Calu3 (cell line): Measurements from ENCODE around the gene PUDP. TPM values are rescaled to one million over a fixed set of nuclear protein-coding genes. Genes with fewer than 3 reads are reported as not detected.
"Not testable (repeated sequence)": the region's sequence is repeated elsewhere in the genome, so short reads cannot be mapped to it uniquely, and the experiment has no call there.

ENCODE experiments used
- BruUV-seq: library from RNA; stranded (reverse); fragments of 400-500 nt; replicated peaks from 2 replicates; lab custom pipeline; 2021; lab: Mats Ljungman, UMichigan
- CTCF ChIA-PET: fragments of 300-600 bp; sonication (Branson Sonifier 250); formaldehyde crosslinking; loops from one replicate; lab custom pipeline; 2022; ENCODE audit warnings: antibody characterized with exemption; lab: Charles Lee
- DNase-seq: peaks from one replicate; pipeline ENCODE4 v3.0.0; 2022
- H3K27ac Mint-ChIP-seq: one replicate; pipeline ENCODE4 v1.8.0; 2022; ENCODE audit warnings: mixed read lengths; ENCODE audit not compliant: unreplicated experiment
- H3K27me3 Mint-ChIP-seq: one replicate; pipeline ENCODE4 v1.8.0; 2022; ENCODE audit warnings: mixed read lengths; ENCODE audit not compliant: unreplicated experiment
- H3K36me3 Mint-ChIP-seq: one replicate; pipeline ENCODE4 v1.8.0; 2022; ENCODE audit warnings: mild to moderate bottlenecking, moderate library complexity, mixed read lengths; ENCODE audit not compliant: insufficient read depth, unreplicated experiment
- H3K4me1 Mint-ChIP-seq: one replicate; pipeline ENCODE4 v1.8.0; 2022; ENCODE audit warnings: mild to moderate bottlenecking, low read depth, mixed read lengths; ENCODE audit not compliant: unreplicated experiment
- H3K4me3 Mint-ChIP-seq: one replicate; pipeline ENCODE4 v1.8.0; 2022; ENCODE audit warnings: mild to moderate bottlenecking, low read depth, moderate library complexity, mixed read lengths; ENCODE audit not compliant: unreplicated experiment
- H3K9me3 Mint-ChIP-seq: one replicate; pipeline ENCODE4 v1.8.0; 2022; ENCODE audit warnings: low read depth, mixed read lengths; ENCODE audit not compliant: unreplicated experiment
- CTCF ChIP-seq: fragments of 200-600 bp; IDR thresholded peaks from one replicate; pipeline ENCODE4 v1.8.0; 2022; ENCODE audit warnings: antibody characterized with exemption; ENCODE audit not compliant: unreplicated experiment
- intact Hi-C: fragments of 100-400 bp; cut with micrococcal nuclease; formaldehyde crosslinking; loops from one replicate; pipeline ENCODE4 v1.10.0; 2022; ENCODE audit not compliant: unreplicated experiment
- total RNA-seq: library from RNA; stranded (reverse); gene quantifications from 2 replicates; pipeline ENCODE4 v1.2.3, GENCODE V29; 2022

The PUDP gene
- total RNA-seq, 1 experiment from 2014 or later, result 30.6 TPM

DNA sequence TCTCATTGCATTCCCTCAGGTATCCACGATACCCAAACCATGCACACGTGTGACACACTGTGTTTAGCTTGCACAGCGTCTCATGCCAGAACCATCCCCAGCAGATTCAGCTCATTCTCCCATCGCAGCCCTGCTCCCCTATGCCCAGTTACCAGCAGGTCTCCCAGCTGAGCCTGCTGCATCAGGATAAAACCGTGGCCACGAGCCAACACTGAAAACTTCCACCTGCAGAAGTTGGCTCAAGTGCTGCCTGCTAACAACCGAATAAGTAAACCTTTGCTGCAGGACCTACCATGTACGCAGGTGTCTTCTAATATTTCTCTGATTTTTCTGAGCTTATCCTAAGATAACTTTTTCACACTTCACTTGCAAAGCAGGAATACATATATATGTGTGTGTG lies 120.9 kb downstream of the PUDP start:
- Mint-ChIP-seq H3K4me1 (no peaks in the 10 kb centered on the region), H3K36me3 (no peaks in the 10 kb centered on the region), H3K4me3 (no peak overlapping the region), H3K27ac (no peak overlapping the region), H3K9me3 (peaks cover 2% of the 10 kb centered on the region), H3K27me3 (no peaks in the 10 kb centered on the region)
- no TSS peak for BruUV-seq
- no peak for TF ChIP-seq CTCF
- CTCF ChIA-PET, result no interaction called here
- DNase-seq, result no peak
- intact Hi-C loops, result no loop called here

DNA sequence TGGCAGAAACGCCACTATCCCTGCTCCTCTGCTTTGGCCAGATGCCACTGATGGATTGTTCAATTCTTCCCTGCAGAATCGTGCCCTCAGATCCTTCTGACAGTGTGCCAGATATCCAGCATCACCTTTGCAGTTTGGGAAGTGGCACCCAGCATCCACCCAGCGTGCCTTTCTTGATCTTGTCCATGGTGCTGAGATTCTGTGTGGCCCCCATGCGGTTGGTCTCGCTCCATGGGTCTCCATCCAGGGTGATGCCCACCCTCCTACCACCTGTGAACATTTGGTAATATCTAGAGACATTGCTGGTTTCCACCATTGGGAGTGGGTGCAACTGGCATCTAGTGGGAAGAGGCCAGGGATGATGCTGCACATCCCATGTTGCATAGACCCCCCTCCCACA lies 121.6 kb downstream of the PUDP start:
- H3K27ac Mint-ChIP-seq, BruUV-seq, H3K4me3 Mint-ChIP-seq, H3K9me3 Mint-ChIP-seq, DNase-seq, H3K4me1 Mint-ChIP-seq, intact Hi-C loops, H3K36me3 Mint-ChIP-seq, H3K27me3 Mint-ChIP-seq, CTCF ChIA-PET: not testable (repeated sequence)

GRCh38 chrX:7025471-7025870 lies 122.5 kb downstream of the PUDP start:
- no TSS peak for BruUV-seq
- Mint-ChIP-seq H3K4me3 (no peak overlapping the region), H3K9me3 (peaks cover 2% of the 10 kb centered on the region), H3K36me3 (no peaks in the 10 kb centered on the region), H3K27ac (no peak overlapping the region), H3K27me3 (no peaks in the 10 kb centered on the region), H3K4me1 (no peaks in the 10 kb centered on the region)
- CTCF ChIA-PET, result no interaction called here
- TF ChIP-seq CTCF, result no peak
- intact Hi-C loops, result no loop called here
- DNase-seq, result no peak

GRCh38 chrX:7024850-7025249 lies 123.1 kb downstream of the PUDP start:
- Mint-ChIP-seq H3K9me3 (peaks cover 3% of the 10 kb centered on the region), H3K4me3 (no peak overlapping the region), H3K27ac (no peak overlapping the region), H3K36me3 (no peaks in the 10 kb centered on the region), H3K4me1 (no peaks in the 10 kb centered on the region), H3K27me3 (no peaks in the 10 kb centered on the region)
- CTCF ChIA-PET, result no interaction called here
- BruUV-seq, result no TSS peak
- intact Hi-C loops, result no loop called here
- DNase-seq, result no peak
- TF ChIP-seq CTCF, result no peak

GRCh38 chrX:7022996-7023395 lies 125.0 kb downstream of the PUDP start:
- intact Hi-C loops, H3K4me3 Mint-ChIP-seq, H3K36me3 Mint-ChIP-seq, BruUV-seq, H3K27me3 Mint-ChIP-seq, H3K27ac Mint-ChIP-seq, CTCF ChIA-PET, H3K9me3 Mint-ChIP-seq, DNase-seq, H3K4me1 Mint-ChIP-seq: not testable (repeated sequence)
